Activated naive CD4-positive, alpha-beta T cell treated with anti-CD3 and anti-CD28 coated beads, Interleukin-2, amount 50 U/mL, for 24 hours (primary cell): ENCODE results near the gene ZCWPW2.

Source experiments
- H3K27ac Mint-ChIP-seq: one replicate; pipeline ENCODE4 v1.8.0; 2021; ENCODE audit warnings: mild to moderate bottlenecking, mixed read lengths
- H3K27me3 Mint-ChIP-seq: one replicate; pipeline ENCODE4 v1.8.0; 2021; ENCODE audit warnings: mixed read lengths
- H3K36me3 Mint-ChIP-seq: one replicate; pipeline ENCODE4 v1.8.0; 2021; ENCODE audit warnings: mixed read lengths
- H3K4me1 Mint-ChIP-seq: one replicate; pipeline ENCODE4 v1.8.0; 2021; ENCODE audit warnings: mixed read lengths
- H3K4me3 Mint-ChIP-seq: one replicate; pipeline ENCODE4 v1.8.0; 2021; ENCODE audit warnings: mild to moderate bottlenecking, mixed read lengths
- H3K9me3 Mint-ChIP-seq: one replicate; pipeline ENCODE4 v1.8.0; 2021; ENCODE audit warnings: mixed read lengths

Gene ZCWPW2

GRCh38 chr3:28495301-28495700, 146.8 kb downstream of the ZCWPW2 start:
- Mint-ChIP-seq H3K4me3 (no peak overlapping the region), H3K36me3 (no peaks in the 10 kb centered on the region), H3K27me3 (no peaks in the 10 kb centered on the region), H3K4me1 (no peaks in the 10 kb centered on the region), H3K9me3 (no peaks in the 10 kb centered on the region), H3K27ac (no peak overlapping the region)

- no peak overlapping the region for H3K27ac Mint-ChIP-seq
- H3K27me3 Mint-ChIP-seq = no peaks in the 10 kb centered on the region
- H3K36me3 Mint-ChIP-seq = no peaks in the 10 kb centered on the region
- no peaks in the 10 kb centered on the region for H3K9me3 Mint-ChIP-seq
- no peak overlapping the region for H3K4me3 Mint-ChIP-seq
- H3K4me1 Mint-ChIP-seq = no peaks in the 10 kb centered on the region
Measured at GRCh38 chr3:28502397-28502937, 153.9 kb downstream of the ZCWPW2 start.

- Mint-ChIP-seq H3K9me3 (no peaks in the 10 kb centered on the region), H3K36me3 (no peaks in the 10 kb centered on the region), H3K27ac (no peak overlapping the region), H3K4me3 (no peak overlapping the region), H3K27me3 (no peaks in the 10 kb centered on the region), H3K4me1 (no peaks in the 10 kb centered on the region)
Measured at GRCh38 chr3:28504976-28505375, 156.5 kb downstream of the ZCWPW2 start.

- Mint-ChIP-seq H3K27ac (no peak overlapping the region), H3K4me3 (no peak overlapping the region)
Measured at GRCh38 chr3:28521663-28522062, 173.1 kb downstream of the ZCWPW2 start.

GRCh38 chr3:28542351-28542750, 193.8 kb downstream of the ZCWPW2 start:
- Mint-ChIP-seq H3K36me3 (peaks cover 3% of the 10 kb centered on the region), H3K27me3 (peaks cover 2% of the 10 kb centered on the region), H3K4me3 (no peak overlapping the region), H3K4me1 (no peaks in the 10 kb centered on the region), H3K9me3 (peaks cover 16% of the 10 kb centered on the region), H3K27ac (no peak overlapping the region)

More at GRCh38 chr3:28521663-28522062, 173.1 kb downstream of the ZCWPW2 start:
- peaks cover 4% of the 10 kb centered on the region for H3K36me3 Mint-ChIP-seq
- H3K4me1 Mint-ChIP-seq = no peaks in the 10 kb centered on the region
- no peaks in the 10 kb centered on the region for H3K27me3 Mint-ChIP-seq
- no peaks in the 10 kb centered on the region for H3K9me3 Mint-ChIP-seq

- no peak overlapping the region for H3K4me3 Mint-ChIP-seq
- H3K27me3 Mint-ChIP-seq = peaks cover 2% of the 10 kb centered on the region
Measured at GRCh38 chr3:28544236-28544635, 195.7 kb downstream of the ZCWPW2 start.

GRCh38 chr3:28544831-28545230, 196.3 kb downstream of the ZCWPW2 start:
- Mint-ChIP-seq H3K27ac (no peak overlapping the region), H3K4me1 (no peaks in the 10 kb centered on the region), H3K36me3 (peaks cover 3% of the 10 kb centered on the region), H3K27me3 (peaks cover 2% of the 10 kb centered on the region), H3K4me3 (no peak overlapping the region), H3K9me3 (peaks cover 16% of the 10 kb centered on the region)

More at GRCh38 chr3:28544236-28544635, 195.7 kb downstream of the ZCWPW2 start:
- no peaks in the 10 kb centered on the region for H3K4me1 Mint-ChIP-seq
- H3K27ac Mint-ChIP-seq = no peak overlapping the region
- peaks cover 3% of the 10 kb centered on the region for H3K36me3 Mint-ChIP-seq
- peaks cover 16% of the 10 kb centered on the region for H3K9me3 Mint-ChIP-seq

- H3K27ac Mint-ChIP-seq = no peak overlapping the region
- peaks cover 17% of the 10 kb centered on the region for H3K9me3 Mint-ChIP-seq
Measured at GRCh38 chr3:28547677-28548076, 199.2 kb downstream of the ZCWPW2 start.

GRCh38 chr3:28553175-28553574, 204.7 kb downstream of the ZCWPW2 start:
- Mint-ChIP-seq H3K4me1 (no peaks in the 10 kb centered on the region), H3K27ac (no peak overlapping the region), H3K4me3 (no peak overlapping the region), H3K9me3 (peaks cover 5% of the 10 kb centered on the region), H3K36me3 (no peaks in the 10 kb centered on the region), H3K27me3 (no peaks in the 10 kb centered on the region)

More at GRCh38 chr3:28547677-28548076, 199.2 kb downstream of the ZCWPW2 start:
- Mint-ChIP-seq H3K36me3 (peaks cover 3% of the 10 kb centered on the region), H3K4me1 (no peaks in the 10 kb centered on the region), H3K27me3 (peaks cover 2% of the 10 kb centered on the region), H3K4me3 (no peak overlapping the region)

- Mint-ChIP-seq H3K36me3 (no peaks in the 10 kb centered on the region), H3K4me3 (no peak overlapping the region), H3K27me3 (peaks cover 1% of the 10 kb centered on the region)
Measured at GRCh38 chr3:28556195-28556594, 207.7 kb downstream of the ZCWPW2 start.

GRCh38 chr3:28564211-28564610, 215.7 kb downstream of the ZCWPW2 start:
- Mint-ChIP-seq H3K4me1 (no peaks in the 10 kb centered on the region), H3K9me3 (peaks cover 5% of the 10 kb centered on the region)

More at GRCh38 chr3:28556195-28556594, 207.7 kb downstream of the ZCWPW2 start:
- Mint-ChIP-seq H3K9me3 (no peaks in the 10 kb centered on the region), H3K4me1 (no peaks in the 10 kb centered on the region), H3K27ac (no peak overlapping the region)

GRCh38 chr3:28569357-28569756, 220.8 kb downstream of the ZCWPW2 start:
- peaks cover 12% of the 10 kb centered on the region for H3K27me3 Mint-ChIP-seq
- no peak overlapping the region for H3K27ac Mint-ChIP-seq
- H3K4me3 Mint-ChIP-seq = no peak overlapping the region
- H3K9me3 Mint-ChIP-seq = no peaks in the 10 kb centered on the region
- no peaks in the 10 kb centered on the region for H3K36me3 Mint-ChIP-seq
- no peaks in the 10 kb centered on the region for H3K4me1 Mint-ChIP-seq

More at GRCh38 chr3:28564211-28564610, 215.7 kb downstream of the ZCWPW2 start:
- H3K27ac Mint-ChIP-seq = no peak overlapping the region
- H3K36me3 Mint-ChIP-seq = no peaks in the 10 kb centered on the region
- H3K4me3 Mint-ChIP-seq = no peak overlapping the region
- peaks cover 3% of the 10 kb centered on the region for H3K27me3 Mint-ChIP-seq

GRCh38 chr3:28574036-28574435, 225.5 kb downstream of the ZCWPW2 start:
- Mint-ChIP-seq H3K27me3 (peaks cover 35% of the 10 kb centered on the region), H3K4me1 (peaks cover 5% of the 10 kb centered on the region), H3K4me3 (no peak overlapping the region), H3K27ac (no peak overlapping the region), H3K9me3 (no peaks in the 10 kb centered on the region), H3K36me3 (no peaks in the 10 kb centered on the region)

- H3K9me3 Mint-ChIP-seq = no peaks in the 10 kb centered on the region
- H3K27me3 Mint-ChIP-seq = peaks cover 39% of the 10 kb centered on the region
- no peak overlapping the region for H3K27ac Mint-ChIP-seq
- H3K4me3 Mint-ChIP-seq = no peak overlapping the region
- peaks cover 5% of the 10 kb centered on the region for H3K4me1 Mint-ChIP-seq
- H3K36me3 Mint-ChIP-seq = no peaks in the 10 kb centered on the region
Measured at GRCh38 chr3:28575100-28575745, 226.7 kb downstream of the ZCWPW2 start.
